A549 treated with Mapracorat at 1 μM for 4 hours (cell line): ENCODE measurements around the gene P2RX5. TPM values are rescaled to one million over a fixed set of nuclear protein-coding genes. Genes with fewer than 3 reads are reported as not detected.

Source experiments
- total RNA-seq: library from RNA; stranded (reverse); fragments of 200-300 nt; extraction: Qiagen RNA extraction; gene quantifications from 5 replicates; pipeline ENCODE4 v1.2.3, GENCODE V29; 2022

Gene P2RX5, protein sequence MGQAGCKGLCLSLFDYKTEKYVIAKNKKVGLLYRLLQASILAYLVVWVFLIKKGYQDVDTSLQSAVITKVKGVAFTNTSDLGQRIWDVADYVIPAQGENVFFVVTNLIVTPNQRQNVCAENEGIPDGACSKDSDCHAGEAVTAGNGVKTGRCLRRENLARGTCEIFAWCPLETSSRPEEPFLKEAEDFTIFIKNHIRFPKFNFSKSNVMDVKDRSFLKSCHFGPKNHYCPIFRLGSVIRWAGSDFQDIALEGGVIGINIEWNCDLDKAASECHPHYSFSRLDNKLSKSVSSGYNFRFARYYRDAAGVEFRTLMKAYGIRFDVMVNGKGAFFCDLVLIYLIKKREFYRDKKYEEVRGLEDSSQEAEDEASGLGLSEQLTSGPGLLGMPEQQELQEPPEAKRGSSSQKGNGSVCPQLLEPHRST
- 17.8 to 24.2 TPM (median 23.5 TPM) in 5 replicates for total RNA-seq

DNA sequence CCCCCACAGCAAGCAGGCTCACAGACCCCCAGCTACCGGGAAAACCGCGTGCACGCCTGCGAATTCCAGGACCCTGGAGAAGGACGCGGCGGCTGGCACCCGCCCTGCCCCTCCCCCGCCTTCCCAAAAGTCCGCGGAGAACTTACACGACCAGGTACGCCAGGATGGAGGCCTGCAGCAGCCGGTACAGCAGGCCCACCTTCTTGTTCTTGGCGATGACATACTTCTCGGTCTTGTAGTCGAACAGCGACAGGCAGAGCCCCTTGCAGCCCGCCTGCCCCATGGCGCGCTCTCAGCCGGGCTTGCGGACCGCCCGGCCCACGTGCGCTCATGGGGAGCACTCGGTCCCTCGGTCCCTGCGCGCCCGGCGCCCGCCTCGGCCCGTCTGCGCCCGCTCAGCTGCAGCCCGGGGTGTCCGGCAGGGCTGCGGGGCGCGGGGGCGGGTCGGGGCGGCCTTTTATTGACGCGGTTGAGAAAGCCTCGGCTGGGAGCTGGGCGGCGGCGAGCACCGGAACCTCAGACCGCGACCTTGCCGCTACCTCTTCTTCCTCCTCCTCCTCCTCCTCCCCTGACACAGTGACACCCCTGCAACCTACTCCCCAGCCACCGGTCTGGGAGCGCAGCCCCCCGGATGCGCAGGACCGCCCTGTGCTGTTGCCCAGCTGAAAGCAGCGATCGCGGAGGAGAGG, at the start of gene P2RX5:
P2RX5 (minus strand) TSS at position 433 of the 689 bp plus-strand sequence; CDS start at position 283, 150 bp downstream.

DNA sequence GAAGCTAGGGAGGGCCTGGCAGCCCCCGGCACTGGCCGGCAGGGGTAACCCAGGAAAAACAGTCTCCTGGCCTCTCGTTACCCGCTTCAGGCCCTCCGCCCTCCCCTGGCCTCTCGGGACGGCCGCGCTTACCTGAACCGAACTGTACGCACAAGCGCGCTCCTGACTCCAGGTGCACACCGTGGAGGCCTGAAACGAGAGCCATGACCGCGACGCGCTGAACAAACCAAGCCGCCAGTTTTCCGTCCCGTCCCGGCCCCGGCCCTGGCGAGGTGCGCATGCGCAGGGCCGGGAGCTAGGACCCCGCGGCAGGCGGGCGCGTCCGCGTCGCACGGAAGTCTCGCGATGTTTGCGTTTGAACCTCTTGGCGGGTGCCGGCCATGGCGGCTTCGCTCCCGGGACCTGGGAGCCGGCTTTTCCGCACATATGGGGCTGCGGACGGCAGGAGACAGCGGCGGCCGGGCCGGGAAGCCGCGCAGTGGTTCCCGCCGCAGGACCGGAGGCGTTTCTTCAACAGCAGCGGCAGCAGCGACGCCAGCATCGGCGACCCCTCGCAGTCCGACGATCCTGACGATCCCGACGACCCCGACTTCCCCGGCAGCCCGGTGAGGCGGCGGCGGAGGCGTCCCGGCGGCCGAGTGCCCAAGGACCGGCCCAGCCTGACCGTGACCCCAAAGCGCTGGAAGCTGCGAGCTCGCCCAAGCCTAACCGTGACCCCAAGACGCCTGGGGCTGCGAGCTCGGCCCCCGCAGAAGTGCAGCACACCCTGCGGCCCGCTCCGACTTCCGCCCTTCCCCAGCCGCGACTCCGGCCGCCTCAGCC, 27.8 kb upstream of the P2RX5 start, which contains the start of gene HASPIN:
HASPIN (plus strand) TSS at position 348 of the 822 bp plus-strand sequence; CDS start at position 381, 33 bp downstream.

DNA sequence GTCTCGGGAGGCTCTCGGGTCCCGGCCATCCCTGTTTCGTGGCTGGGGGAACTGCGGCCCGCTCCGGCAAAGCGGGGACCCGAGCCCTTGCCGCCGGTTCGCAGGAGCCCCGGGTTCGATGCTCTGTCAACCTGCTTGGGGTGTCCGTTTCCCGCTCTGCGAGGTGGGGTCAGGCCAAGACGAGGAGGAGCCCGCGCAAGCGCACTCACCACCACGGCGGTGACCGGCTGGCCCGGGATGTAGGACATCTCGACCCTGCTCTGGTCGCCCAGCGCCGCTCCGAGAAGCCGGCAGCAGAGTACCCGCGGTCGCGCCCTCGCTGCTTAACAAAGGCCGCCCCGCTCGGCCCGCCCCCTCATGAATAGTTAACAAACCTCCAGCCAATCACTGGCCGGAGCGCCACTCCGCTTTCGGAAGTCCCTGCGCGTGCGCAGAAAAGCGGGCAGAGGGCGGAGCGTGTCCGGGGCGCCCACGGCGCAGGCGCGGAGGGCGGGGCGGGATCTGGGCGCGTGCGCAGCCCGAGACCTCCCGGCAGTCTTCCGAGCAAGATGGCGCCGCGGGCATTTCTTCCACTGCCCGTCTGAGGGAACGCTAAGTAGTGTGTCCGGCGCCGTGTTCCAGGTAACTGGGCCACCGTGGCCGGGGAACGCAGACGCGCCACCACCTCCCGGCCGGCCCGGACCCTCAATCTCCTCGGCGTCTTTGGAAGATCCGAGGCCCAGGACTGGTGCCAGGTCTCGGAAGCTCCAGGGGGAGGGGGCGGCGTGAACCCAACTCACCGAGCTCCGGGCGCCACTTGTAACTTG, 27.5 kb downstream of the P2RX5 start, which contains the start of the genes EMC6 and TAX1BP3:
EMC6 (plus strand) TSS at position 534 of the 806 bp plus-strand sequence. CDS start 335 bp downstream, outside the sequence.
TAX1BP3 (minus strand) TSS at position 300 of the 806 bp plus-strand sequence; CDS start at position 248, 52 bp downstream.

DNA sequence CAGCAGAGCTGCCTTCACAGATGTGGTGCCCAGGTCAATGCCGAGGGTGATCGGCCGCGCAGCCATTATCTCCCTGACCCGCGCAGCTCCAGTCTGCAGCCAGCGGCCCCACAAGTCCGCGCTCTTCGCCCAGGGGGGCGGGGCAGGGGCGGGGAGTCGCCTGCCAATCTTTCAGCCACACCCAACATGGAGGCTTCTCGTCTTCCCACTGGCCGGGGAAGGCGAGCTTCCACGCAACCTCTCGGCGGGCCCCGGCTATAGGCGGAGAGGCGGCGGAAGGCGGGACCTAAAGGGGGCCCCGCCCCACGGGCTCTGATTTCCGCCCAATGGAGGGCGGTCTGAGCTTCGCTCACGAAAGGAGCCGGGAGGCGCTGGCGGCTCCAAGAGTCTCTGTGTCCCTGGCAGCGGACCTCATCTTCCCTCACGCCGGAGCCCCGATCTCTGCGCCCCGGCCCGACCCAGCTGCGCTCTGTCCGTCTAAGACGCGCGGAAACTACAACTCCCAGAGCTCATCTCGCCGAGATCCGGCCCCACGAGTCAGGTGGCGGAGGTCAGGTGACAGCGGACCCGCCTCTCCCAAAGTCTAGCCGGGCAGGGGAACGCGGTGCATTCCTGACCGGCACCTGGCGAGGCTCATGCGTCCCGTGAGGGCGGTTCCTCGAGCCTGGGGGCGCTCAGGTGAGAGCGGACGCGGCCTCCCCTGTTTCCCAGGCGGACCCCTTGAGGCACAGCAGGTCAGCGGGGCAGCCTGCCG, 59.6 kb downstream of the P2RX5 start, which contains the start of the genes CTNS and SHPK:
CTNS (plus strand) TSS at position 607 of the 754 bp plus-strand sequence. CDS start 3,447 bp downstream, outside the sequence.
SHPK (minus strand) TSS at position 97 of the 754 bp plus-strand sequence; CDS start at position 66, 31 bp downstream.

Other genes starting within 250 kb of the P2RX5 start
- gene SPATA22, start 224.3 kb downstream of the P2RX5 start, total RNA-seq = not detected in 5 replicates
- gene ASPA, start 220.2 kb downstream of the P2RX5 start, total RNA-seq = not detected in 5 replicates
- 0.22 to 0.59 TPM (median 0.28 TPM) in 5 replicates for gene TRPV3, start 138.3 kb downstream of the P2RX5 start, total RNA-seq
- 3.5 to 5.3 TPM (median 4.3 TPM) in 5 replicates for gene TRPV1, start 86.7 kb downstream of the P2RX5 start, total RNA-seq
- gene SHPK, start 59.9 kb downstream of the P2RX5 start, total RNA-seq = 12.2 to 17.4 TPM (median 16.1 TPM) in 5 replicates
- gene CTNS, start 59.4 kb downstream of the P2RX5 start, total RNA-seq = 10.4 to 14.3 TPM (median 13.8 TPM) in 5 replicates
- gene TAX1BP3, start 27.6 kb downstream of the P2RX5 start, total RNA-seq = 283 to 347 TPM (median 340 TPM) in 5 replicates
- 102 to 161 TPM (median 154 TPM) in 5 replicates for gene EMC6, start 27.3 kb downstream of the P2RX5 start, total RNA-seq
- gene HASPIN, start 27.7 kb upstream of the P2RX5 start, total RNA-seq = 11.9 to 13.9 TPM (median 12.3 TPM) in 5 replicates
- 93.9 to 98.5 TPM (median 95.1 TPM) in 5 replicates for gene ITGAE, start 105.0 kb upstream of the P2RX5 start, total RNA-seq
- gene NCBP3, start 150.1 kb upstream of the P2RX5 start, total RNA-seq = 27.5 to 31.2 TPM (median 30.0 TPM) in 5 replicates
- gene CAMKK1, start 196.9 kb upstream of the P2RX5 start, total RNA-seq = 23.8 to 26.2 TPM (median 24.1 TPM) in 5 replicates
- not detected in 5 replicates for gene P2RX1, start 220.3 kb upstream of the P2RX5 start, total RNA-seq